Measurements from ENCODE around the gene ADGRV1.

GRCh38 chr5:90637731-90638130 lies 79.1 kb downstream of the ADGRV1 start:
- TF ChIP-seq CTCF (conservative IDR thresholded peaks at IDR 0.05; ENCODE audit: low read depth, low read length): no peak
- no peak for TF ChIP-seq EZH2 (IDR thresholded peaks at IDR 0.05; ENCODE audit: borderline replicate concordance, low read depth, low read length, poor library complexity, severe bottlenecking)

Measured in A673 (cell line).